Measurements from ENCODE around the gene PBRM1. TPM values are rescaled to one million over a fixed set of nuclear protein-coding genes. Genes with fewer than 3 reads are reported as not detected.

The PBRM1 gene
- total and polyA plus RNA-seq, 2 of the 8 experiments (the other 6 are each of a cell fraction or from before 2014, with no cell fraction given) = 19.3 to 65.8 TPM

- TF ChIP-seq KDM4A (IDR thresholded peaks at IDR 0.05; ENCODE audit: low read depth, low read length, severe bottlenecking) (peak; percentile 54), CHD2 (IDR thresholded peaks at IDR 0.05; ENCODE audit: low read length) (peak; percentile 68), BACH1 (IDR thresholded peaks at IDR 0.05; ENCODE audit: low read length) (peak; percentile 13; the same call in 1 of the 2 replicates), EGR1 (IDR thresholded peaks at IDR 0.05; ENCODE audit: borderline replicate concordance, low read depth, low read length) (peak; percentile 100), SIN3A (conservative IDR thresholded peaks at IDR 0.05 in 1 of 2, IDR thresholded peaks at IDR 0.05 in 1 of 2; ENCODE audit: low read depth in 1 of 2, low read length in 2 of 2) (peak in 1 of 2 experiments; percentile 46; a peak in 1 of 4 replicates), PHF8 (conservative IDR thresholded peaks at IDR 0.05; ENCODE audit: low read depth, low read length) (peak; percentile 77), RBBP5 (IDR thresholded peaks at IDR 0.05; ENCODE audit: borderline replicate concordance, low read depth, low read length) (peak; percentile 73), SP2 (IDR thresholded peaks at IDR 0.05; ENCODE audit: low read length) (no peak), TBP (IDR thresholded peaks at IDR 0.05; ENCODE audit: low read depth, low read length) (peak; percentile 95), SP1 (IDR thresholded peaks at IDR 0.05; ENCODE audit: low read depth, low read length) (peak; percentile 80; the same call in 1 of the 2 replicates), GABPA (IDR thresholded peaks at IDR 0.05; ENCODE audit: borderline replicate concordance, insufficient read depth, low read length) (no peak; the same call in 1 of the 2 replicates), NRF1 (IDR thresholded peaks at IDR 0.05; ENCODE audit: low read depth, low read length) (peak; percentile 87), SAP30 (IDR thresholded peaks at IDR 0.05; ENCODE audit: insufficient read depth, insufficient replicate concordance, low read length) (peak; percentile 67), TAF1 (IDR thresholded peaks at IDR 0.05; ENCODE audit: low read depth, low read length) (peak; percentile 96), KDM5A (IDR thresholded peaks at IDR 0.05; ENCODE audit: low read length) (0 out of 2 replicates have a peak, but pooled peaks have one; percentile 44), MAX (IDR thresholded peaks at IDR 0.05) (peak; percentile 98)
Observed at GRCh38 chr3:52536369-52537164, 149.1 kb downstream of the PBRM1 start, which contains the start of gene UQCC5 (continued).

Data from H1 (cell line).